Astrocyte of the spinal cord (primary cell): ENCODE measurements around the gene ZC3H12C.

Source experiments
- DNase-seq: peaks from one replicate; pipeline ENCODE4 v3.0.0; 2011; ENCODE audit warnings: low read depth, low spot score
- H3K4me3 ChIP-seq: 2 replicates; pipeline ENCODE4 v1.5.1; 2011; ENCODE audit warnings: low read depth, mild to moderate bottlenecking, low read length, moderate library complexity
- CTCF ChIP-seq: IDR thresholded peaks from 2 replicates; pipeline ENCODE4 v1.5.1; 2012; ENCODE audit warnings: low read depth, mild to moderate bottlenecking, low read length, inconsistent platforms
- in situ Hi-C: cut with HindIII; loops from 2 replicates; pipeline ENCODE4 v1.10.0; 2017; ENCODE audit warnings: low sequenced_read_pairs

ZC3H12C gene

DNA sequence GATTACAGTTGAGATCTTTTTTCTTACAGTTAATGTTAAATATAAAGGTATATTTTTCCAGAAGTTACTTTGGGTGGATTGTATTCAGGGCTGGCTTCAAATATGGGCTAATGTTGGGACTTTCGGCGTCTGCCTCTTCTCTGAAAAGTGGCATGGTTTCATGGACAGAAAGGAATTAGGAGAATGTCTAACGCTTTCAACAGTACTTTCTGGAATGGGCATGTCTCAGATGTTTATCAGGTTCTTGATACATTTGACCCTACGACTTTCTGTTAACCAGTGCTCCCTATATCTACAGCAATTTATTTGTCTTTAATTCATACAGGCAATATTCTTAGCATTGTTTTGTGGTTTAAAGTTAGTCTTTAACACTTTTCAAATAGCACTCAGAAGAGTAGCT, 33.7 kb downstream of the ZC3H12C start:
- in situ Hi-C loops = no loop called here
- no peak overlapping the region for H3K4me3 ChIP-seq
- DNase-seq = no peak
- TF ChIP-seq CTCF = no peak

- no peak overlapping the region for H3K4me3 ChIP-seq
- peak; percentile 47 for DNase-seq
- TF ChIP-seq CTCF = no peak
- in situ Hi-C loops = no loop called here
These were observed 35.0 kb downstream of the ZC3H12C start for GRCh38 chr11:110128161-110128560.

GRCh38 chr11:110130642-110131238, 37.5 kb downstream of the ZC3H12C start:
- H3K4me3 ChIP-seq = no peak overlapping the region
- in situ Hi-C loops = no loop called here
- DNase-seq = peak; percentile 69
- no peak for TF ChIP-seq CTCF

DNA sequence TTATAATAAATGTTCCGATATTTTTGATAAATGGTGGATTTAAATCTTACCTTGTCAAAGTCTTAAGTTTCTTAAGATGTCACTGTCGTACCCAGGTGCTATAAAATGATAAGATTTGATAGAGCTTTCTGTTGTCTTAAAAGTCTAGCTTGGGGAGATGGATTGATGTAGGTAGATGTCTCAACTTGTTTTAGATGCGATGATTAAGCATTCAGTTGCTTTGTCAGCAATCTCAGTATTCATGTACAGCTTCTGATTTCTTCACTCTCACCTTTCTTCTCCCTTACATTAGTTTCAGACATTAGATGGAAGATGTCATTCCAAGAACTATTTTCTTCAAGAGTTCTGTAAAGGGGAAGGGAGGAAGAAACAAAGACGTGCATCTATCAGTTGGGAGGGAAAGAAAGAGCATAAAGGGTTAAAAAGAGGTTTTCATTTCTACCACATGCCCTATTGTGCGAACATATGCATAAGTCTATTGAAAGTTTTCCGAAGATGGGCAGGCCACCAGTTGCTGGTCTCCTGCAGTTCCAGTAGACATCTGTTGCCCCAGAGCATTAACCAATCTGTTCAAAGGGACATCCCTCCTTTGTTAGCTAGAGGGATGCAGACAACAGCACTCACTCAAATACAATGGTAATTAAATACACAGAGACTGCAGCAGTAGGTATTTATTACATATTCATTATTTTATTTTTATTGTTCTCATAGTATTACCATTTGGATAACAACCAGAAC, 38.4 kb downstream of the ZC3H12C start:
- TF ChIP-seq CTCF = no peak
- in situ Hi-C loops = no loop called here
- H3K4me3 ChIP-seq = no peak overlapping the region
- DNase-seq = no peak

- in situ Hi-C loops = no loop called here
- no peak overlapping the region for H3K4me3 ChIP-seq
- no peak for DNase-seq
- TF ChIP-seq CTCF = no peak
These were observed 40.0 kb downstream of the ZC3H12C start for GRCh38 chr11:110133160-110133559.

- TF ChIP-seq CTCF = no peak
- no peak overlapping the region for H3K4me3 ChIP-seq
- peak; percentile 55 for DNase-seq
- in situ Hi-C loops = no loop called here
These were observed 40.9 kb downstream of the ZC3H12C start for GRCh38 chr11:110134110-110134509.
